Ascending aorta (tissue), 2 donors: ENCODE data around the gene UACA. TPM values are rescaled to one million over a fixed set of nuclear protein-coding genes. Genes with fewer than 3 reads are reported as not detected.

ENCODE experiments used
- DNase-seq, 2 donors: peaks; one replicate each; pipeline ENCODE4 v3.0.0-alpha.2; 2019; ENCODE audit warnings: low spot score in 2 of 2
- H3K27ac ChIP-seq, 2 donors: fragments of 200-600 bp; sonication (generic); one replicate each; pipeline ENCODE4 v1.5.1; 2016 to 2017; ENCODE audit warnings: mild to moderate bottlenecking in 1 of 2
- H3K27me3 ChIP-seq: fragments of 200-600 bp; sonication (generic); one replicate; pipeline ENCODE4 v1.5.1; 2017
- H3K36me3 ChIP-seq, 2 donors: fragments of 200-600 bp; sonication (generic); one replicate each; pipeline ENCODE4 v1.5.1; 2016
- H3K4me1 ChIP-seq, 2 donors: fragments of 200-600 bp; sonication (generic); one replicate each; pipeline ENCODE4 v1.5.1; 2016 to 2017; ENCODE audit warnings: mild to moderate bottlenecking in 1 of 2
- H3K4me3 ChIP-seq, 2 donors: fragments of 200-600 bp; sonication (generic); one replicate each; pipeline ENCODE4 v1.5.1; 2016 to 2017; ENCODE audit warnings: mild to moderate bottlenecking in 1 of 2
- H3K9me3 ChIP-seq, 2 donors: fragments of 200-600 bp; sonication (generic); one replicate each; pipeline ENCODE4 v1.5.1; 2016
- CTCF ChIP-seq, 3 experiments: fragments of 200-600 bp in 2 of 3; fragments of 450-650 bp in 1 of 3; sonication (generic) in 2 of 3; IDR thresholded peaks; one replicate each; pipeline ENCODE4 v1.5.1; 2016 to 2019; ENCODE audit warnings: antibody characterized with exemption in 3 of 3, mild to moderate bottlenecking in 1 of 3, moderate library complexity in 1 of 3
- intact Hi-C: fragments of 100-400 bp; cut with DNase I; formaldehyde crosslinking; loops from one replicate; pipeline ENCODE4 v1.15.1; 2023
- total RNA-seq: library from RNA; depleted of rRNA; stranded (reverse); fragments of >200 nt; gene quantifications from one replicate; pipeline ENCODE4 v1.1.0, GENCODE V29; 2016

UACA gene
- total RNA-seq, 1 donor from 2014 or later: 34.0 TPM

DNA sequence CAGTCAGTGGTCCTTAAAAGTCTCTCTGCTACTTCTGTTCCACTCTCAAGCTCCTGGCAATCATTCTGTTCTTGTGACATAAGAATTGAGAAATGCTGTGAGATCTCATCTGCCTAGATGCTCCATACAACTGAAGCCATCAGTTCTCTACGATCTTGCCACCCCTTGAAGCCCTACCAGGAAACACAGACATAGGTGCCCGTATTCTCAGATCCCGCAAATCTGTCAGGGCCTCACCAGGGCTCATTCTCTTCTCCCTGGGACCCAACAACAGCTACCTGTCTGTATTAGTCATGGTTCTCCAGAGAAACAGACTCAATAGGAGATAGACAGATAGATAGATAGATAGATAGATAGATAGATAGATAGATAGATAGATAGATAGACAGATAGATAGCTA is 149.1 kb downstream of the UACA start:
- intact Hi-C loops: no loop called here
- no peak overlapping the region for H3K27ac ChIP-seq

GRCh38 chr15:70613271-70613670 is 150.1 kb downstream of the UACA start:
- Histone ChIP-seq H3K9me3 (no peaks in the 10 kb centered on the region), H3K27me3 (no peaks in the 10 kb centered on the region), H3K27ac (no peak overlapping the region), H3K4me1 (no peaks in the 10 kb centered on the region), H3K36me3 (no peaks in the 10 kb centered on the region), H3K4me3 (no peak overlapping the region)
- intact Hi-C loops: no loop called here
- DNase-seq: no peak
- TF ChIP-seq CTCF (IDR thresholded peaks at IDR 0.05): no peak

More for the DNA sequence above, 149.1 kb downstream of the UACA start:
- Histone ChIP-seq H3K4me3 (no peak overlapping the region), H3K4me1 (no peaks in the 10 kb centered on the region), H3K36me3 (no peaks in the 10 kb centered on the region), H3K27me3 (no peaks in the 10 kb centered on the region), H3K9me3 (no peaks in the 10 kb centered on the region)
- no peak for DNase-seq
- TF ChIP-seq CTCF (IDR thresholded peaks at IDR 0.05): no peak

DNA sequence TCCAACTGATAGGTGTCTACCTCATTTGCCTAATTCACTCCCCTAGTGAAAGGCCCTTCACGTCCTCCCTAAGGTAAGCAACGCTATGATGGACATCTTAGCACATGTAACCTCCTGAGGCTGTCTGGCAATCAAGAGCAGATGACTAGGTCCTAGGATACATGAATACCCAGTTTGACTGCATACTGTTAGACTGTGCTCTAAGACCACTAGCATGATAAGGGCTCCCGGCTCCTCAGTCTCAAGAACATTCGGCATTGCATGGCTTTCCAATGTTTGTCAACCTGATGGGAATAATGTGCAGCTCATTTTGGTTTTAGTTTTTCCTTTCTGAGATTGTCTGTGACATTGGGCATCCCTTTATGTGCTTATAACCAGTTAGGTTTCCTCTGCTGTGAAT is 152.1 kb downstream of the UACA start:
- DNase-seq: no peak
- no peaks in the 10 kb centered on the region for H3K36me3 ChIP-seq
- H3K4me1 ChIP-seq: no peaks in the 10 kb centered on the region
- no peak overlapping the region for H3K4me3 ChIP-seq
- no peaks in the 10 kb centered on the region for H3K27me3 ChIP-seq
- no peak for TF ChIP-seq CTCF (IDR thresholded peaks at IDR 0.05)
- H3K9me3 ChIP-seq: no peaks in the 10 kb centered on the region
- intact Hi-C loops: no loop called here
- no peak overlapping the region for H3K27ac ChIP-seq

- Histone ChIP-seq H3K27ac (no peak overlapping the region), H3K36me3 (no peaks in the 10 kb centered on the region), H3K4me1 (peaks cover 0 to under 1% of the 10 kb centered on the region in 2 donors), H3K27me3 (no peaks in the 10 kb centered on the region), H3K4me3 (no peak overlapping the region), H3K9me3 (no peaks in the 10 kb centered on the region)
- DNase-seq: no peak
- TF ChIP-seq CTCF (IDR thresholded peaks at IDR 0.05): no peak
- intact Hi-C loops: no loop called here
These were observed 152.8 kb downstream of the UACA start for GRCh38 chr15:70610541-70610940.

- Histone ChIP-seq H3K4me1 (peaks cover 4 to 7% of the 10 kb centered on the region in 2 donors), H3K4me3 (no peak overlapping the region), H3K36me3 (no peaks in the 10 kb centered on the region), H3K27me3 (no peaks in the 10 kb centered on the region), H3K27ac (no peak overlapping the region), H3K9me3 (no peaks in the 10 kb centered on the region)
- TF ChIP-seq CTCF (IDR thresholded peaks at IDR 0.05): no peak
- intact Hi-C loops: no loop called here
- DNase-seq: no peak
These were observed 153.5 kb downstream of the UACA start for GRCh38 chr15:70609889-70610288.

DNA sequence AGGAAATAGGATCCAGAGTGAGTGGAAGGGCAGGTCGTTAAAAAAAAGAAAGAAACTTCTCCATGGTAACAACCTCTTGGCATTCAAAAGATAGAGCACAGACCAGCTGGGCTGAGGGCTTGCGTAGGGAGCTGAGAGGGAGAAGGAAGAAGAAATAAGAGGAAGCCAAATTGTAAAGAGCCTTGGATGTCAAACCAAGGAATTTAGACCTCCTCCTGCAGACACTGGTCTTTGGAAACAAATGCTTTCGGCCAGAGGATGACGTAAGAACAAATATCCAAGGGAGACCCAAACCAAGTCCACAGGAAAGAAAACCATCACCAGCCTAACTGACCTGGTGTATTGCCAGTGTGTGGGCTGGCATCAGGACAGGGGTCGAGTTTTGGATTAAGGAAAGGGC is 155.2 kb downstream of the UACA start:
- no peak for DNase-seq
- H3K9me3 ChIP-seq: no peaks in the 10 kb centered on the region
- no peaks in the 10 kb centered on the region for H3K27me3 ChIP-seq
- no peak for TF ChIP-seq CTCF (IDR thresholded peaks at IDR 0.05)
- no peak overlapping the region for H3K27ac ChIP-seq
- H3K4me1 ChIP-seq: peaks cover 5 to 12% of the 10 kb centered on the region in 2 donors
- intact Hi-C loops: no loop called here
- no peak overlapping the region for H3K4me3 ChIP-seq
- no peaks in the 10 kb centered on the region for H3K36me3 ChIP-seq
